Endothelial cell of umbilical vein (primary cell): ENCODE data around the gene GRPR. TPM values are rescaled to one million over a fixed set of nuclear protein-coding genes. Genes with fewer than 3 reads are reported as not detected.

Experiments
- BruUV-seq: library from RNA; stranded (reverse); fragments of 400-500 nt; replicated peaks from 2 replicates; lab custom pipeline; 2021; lab: Mats Ljungman, UMichigan
- CTCF ChIA-PET: fragments of 300-600, 350-600 bp; sonication (Branson Sonifier 250); formaldehyde crosslinking; loops from one replicate; lab custom pipeline; 2021; ENCODE audit warnings: antibody characterized with exemption, inconsistent platforms; lab: Charles Lee
- POLR2A ChIA-PET: fragments of 300-600, 350-600 bp; sonication (Branson Sonifier 250); formaldehyde crosslinking; loops from one replicate; lab custom pipeline; 2021; ENCODE audit warnings: antibody characterized with exemption, inconsistent platforms; lab: Charles Lee
- DNase-seq: peaks from one replicate; pipeline ENCODE4 v3.0.0-alpha.2; 2011; ENCODE audit warnings: low read depth, low spot score
- FAIRE-seq: peaks from 2 replicates; lab custom pipeline; 2011; peaks lifted over from hg19 to GRCh38; lab: Jason Lieb, UNC
- H2AFZ ChIP-seq: 2 replicates; pipeline ENCODE4 v1.6.0; 2012; ENCODE audit warnings: low read depth, low read length, control low read depth, inconsistent platforms
- H3K27ac ChIP-seq: 2 replicates; pipeline ENCODE4 v1.5.1; 2011; ENCODE audit warnings: low read depth, mild to moderate bottlenecking, control low read depth, low read length, moderate library complexity; ENCODE audit not compliant: insufficient read depth
- H3K27me3 ChIP-seq, 2 experiments: 2 replicates each; pipeline versions ENCODE4 v1.6.0 to v1.6.1; 2011; ENCODE audit warnings: low read length in 2 of 2, mixed read lengths in 1 of 2; ENCODE audit not compliant: control insufficient read depth in 2 of 2, insufficient read depth in 2 of 2
- H3K36me3 ChIP-seq, 2 experiments: 2 replicates in 1 of 2; 3 replicates in 1 of 2; pipeline ENCODE4 v1.5.1; 2011; ENCODE audit warnings: low read length in 2 of 2, mild to moderate bottlenecking in 1 of 2, moderate library complexity in 1 of 2; ENCODE audit not compliant: control insufficient read depth in 2 of 2, insufficient read depth in 2 of 2; ENCODE audit errors: extremely low read depth in 1 of 2
- H3K4me1 ChIP-seq: 3 replicates; pipeline ENCODE4 v1.5.1; 2011; ENCODE audit warnings: mild to moderate bottlenecking, low read length; ENCODE audit not compliant: control insufficient read depth, insufficient read depth; ENCODE audit errors: extremely low read depth
- H3K4me2 ChIP-seq: 2 replicates; pipeline ENCODE4 v1.6.1; 2011; ENCODE audit warnings: low read length, control low read depth, mixed read lengths; ENCODE audit not compliant: insufficient read depth
- H3K4me3 ChIP-seq, 3 experiments: fragments of 200-600 bp in 1 of 3; sonication (generic), shearing (Covaris generic) in 1 of 3; replicated peaks in 1 of 3; 2 replicates each; pipeline ENCODE4 v1.5.1; 2011 to 2016; ENCODE audit warnings: control low read depth in 3 of 3, low read length in 3 of 3, mild to moderate bottlenecking in 2 of 3, inconsistent platforms in 1 of 3, low read depth in 1 of 3, moderate library complexity in 1 of 3; ENCODE audit not compliant: insufficient read depth in 1 of 3
- H3K79me2 ChIP-seq: 2 replicates; pipeline ENCODE4 v1.6.0; 2012; ENCODE audit warnings: low read length, inconsistent platforms; ENCODE audit not compliant: control insufficient read depth, insufficient read depth
- H3K9ac ChIP-seq: replicated peaks from 2 replicates; pipeline ENCODE3; 2011; ENCODE audit warnings: low read length, control low read depth; ENCODE audit not compliant: insufficient read depth; ENCODE audit errors: extremely low read depth
- H3K9me1 ChIP-seq: replicated peaks from 3 replicates; pipeline ENCODE4 v1.6.0; 2011; ENCODE audit warnings: mild to moderate bottlenecking, low read length; ENCODE audit not compliant: control insufficient read depth, insufficient read depth; ENCODE audit errors: extremely low read depth
- H3K9me3 ChIP-seq: replicated peaks from 2 replicates; pipeline ENCODE4 v1.5.1; 2012; ENCODE audit warnings: low read length, inconsistent platforms; ENCODE audit not compliant: control insufficient read depth, insufficient read depth
- H4K20me1 ChIP-seq: replicated peaks from 2 replicates; pipeline ENCODE3; 2011; ENCODE audit warnings: mild to moderate bottlenecking, low read length; ENCODE audit not compliant: control insufficient read depth, insufficient read depth; ENCODE audit errors: extremely low read depth
- FOS ChIP-seq: IDR thresholded peaks from 2 replicates; pipeline ENCODE4 v1.6.1; 2011; ENCODE audit warnings: mild to moderate bottlenecking, low read length, moderate library complexity, borderline replicate concordance; ENCODE audit not compliant: insufficient read depth
- GATA2 ChIP-seq: IDR thresholded peaks from 2 replicates; pipeline ENCODE4 v1.7.0; 2011; ENCODE audit warnings: low read depth, mild to moderate bottlenecking, moderate library complexity, mixed read lengths, low read length; ENCODE audit not compliant: insufficient read length, insufficient read depth
- MYC ChIP-seq: IDR thresholded peaks from one replicate; pipeline ENCODE4 v1.6.1; 2011; ENCODE audit warnings: mild to moderate bottlenecking, low read depth, low read length
- POLR2A ChIP-seq: IDR thresholded peaks from 2 replicates; pipeline ENCODE4 v1.6.1; 2012; ENCODE audit warnings: low read depth, mild to moderate bottlenecking, control low read depth, low read length
- POLR2AphosphoS5 ChIP-seq: IDR thresholded peaks from 2 replicates; pipeline ENCODE4 v1.6.1; 2012; ENCODE audit warnings: low read depth, mild to moderate bottlenecking, control low read depth, low read length, moderate library complexity; ENCODE audit not compliant: insufficient read depth
- dilution Hi-C: fragments of 300-500 bp; cut with MboI; formaldehyde crosslinking; loops from one replicate; pipeline ENCODE4 v1.15.0; 2019; ENCODE audit warnings: low sequenced_read_pairs; ENCODE audit not compliant: extremely low pct_ligation_motif_present
- intact Hi-C: fragments of 100-400 bp; cut with micrococcal nuclease; formaldehyde crosslinking; loops from one replicate; pipeline ENCODE4 v1.10.0; 2022
- polyA plus RNA-seq, 4 experiments: library from polyadenylated mRNA; depleted of rRNA in 3 of 4; stranded (reverse) in 3 of 4; unstranded in 1 of 4; fragments of >200 nt; gene quantifications; 2 replicates each; pipeline versions ENCODE4 v1.2.1 to v1.2.3, GENCODE V29; 2011 to 2012; ENCODE audit warnings: missing spikeins in 1 of 4
- total RNA-seq: library from RNA; stranded (reverse); gene quantifications from 2 replicates; pipeline ENCODE4 v1.2.3, GENCODE V29; 2021
- TF ChIP-seq, protein P1 (sequence below): IDR thresholded peaks from 2 replicates; pipeline ENCODE4 v1.6.1; 2011; ENCODE audit not compliant: insufficient read depth, insufficient read length

The GRPR gene
- total and polyA plus RNA-seq, 2 donors (not counting 3 experiments of a cell fraction or from before 2014, with no cell fraction given) = 0.11 TPM; not detected in 1

DNA sequence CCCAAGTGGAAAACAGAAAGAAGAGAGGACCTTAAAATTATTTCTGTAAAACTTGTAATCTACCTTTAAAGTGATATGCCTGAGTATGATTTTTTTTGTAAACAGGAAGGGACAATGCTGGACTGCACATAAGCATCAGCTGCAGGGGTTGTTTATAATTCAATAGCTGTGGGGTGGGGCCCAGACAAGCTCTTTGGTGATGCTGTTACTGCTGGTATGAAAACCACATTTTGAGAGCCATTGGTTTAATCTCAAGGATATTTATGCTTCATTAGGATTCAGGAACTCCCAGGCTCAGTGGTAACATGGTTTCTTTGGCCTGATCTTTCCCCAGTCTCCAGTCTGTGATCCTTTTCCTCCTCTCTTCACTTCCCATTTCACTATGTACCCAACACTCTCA is 34.3 kb upstream of the GRPR start:
- dilution Hi-C loops = no loop called here

DNA sequence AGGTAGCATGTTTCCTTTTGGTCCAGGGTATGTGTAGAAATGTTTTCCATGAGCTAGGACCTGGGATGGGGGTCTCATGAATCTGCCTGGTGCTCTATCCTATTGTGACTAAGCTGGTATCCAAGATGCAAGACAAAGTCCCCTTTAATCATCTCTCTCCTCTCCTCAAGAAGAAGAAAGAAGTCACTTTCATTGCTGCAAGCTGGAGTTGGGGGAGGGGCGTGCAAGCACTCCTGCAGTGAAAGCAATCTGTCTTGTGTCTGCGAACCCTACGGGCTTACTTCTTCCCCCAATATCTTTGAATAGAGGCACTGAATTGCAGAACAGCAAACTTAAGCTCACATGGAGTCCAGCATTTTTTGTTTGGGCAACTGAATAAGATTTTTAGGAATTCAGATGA is 27.2 kb upstream of the GRPR start:
- intact Hi-C loops = no loop called here
- dilution Hi-C loops = no loop called here
- Histone ChIP-seq H3K4me1 (no peaks in the 10 kb centered on the region), H2AFZ (no peak overlapping the region), H3K9me3 (no peaks in the 10 kb centered on the region), H4K20me1 (no peaks in the 10 kb centered on the region), H3K9ac (no peak overlapping the region), H3K9me1 (no peaks in the 10 kb centered on the region), H3K27ac (no peak overlapping the region), H3K27me3 (no peaks in the 10 kb centered on the region), H3K4me2 (no peak overlapping the region), H3K36me3 (no peaks in the 10 kb centered on the region), H3K79me2 (no peaks in the 10 kb centered on the region), H3K4me3 (no peak overlapping the region)
- POLR2A ChIA-PET = no interaction called here
- BruUV-seq = no TSS peak
- DNase-seq = no peak
- FAIRE-seq = no peak
- CTCF ChIA-PET = no interaction called here
- no peak for TF ChIP-seq GATA2
- TF ChIP-seq FOS = no peak

More for the DNA sequence above, 34.3 kb upstream of the GRPR start:
- ChIA-PET POLR2A (no interaction called here), CTCF (no interaction called here)
- H3K36me3 ChIP-seq = no peaks in the 10 kb centered on the region
- H4K20me1 ChIP-seq = no peaks in the 10 kb centered on the region
- no peak overlapping the region for H3K27ac ChIP-seq
- no peaks in the 10 kb centered on the region for H3K4me1 ChIP-seq
- H3K9ac ChIP-seq = no peak overlapping the region
- FAIRE-seq = no peak
- H3K4me2 ChIP-seq = no peak overlapping the region
- DNase-seq = no peak
- no peaks in the 10 kb centered on the region for H3K9me1 ChIP-seq
- TF ChIP-seq POLR2AphosphoS5 (no peak), MYC (no peak), POLR2A (no peak)
- TF ChIP-seq, protein P1, sequence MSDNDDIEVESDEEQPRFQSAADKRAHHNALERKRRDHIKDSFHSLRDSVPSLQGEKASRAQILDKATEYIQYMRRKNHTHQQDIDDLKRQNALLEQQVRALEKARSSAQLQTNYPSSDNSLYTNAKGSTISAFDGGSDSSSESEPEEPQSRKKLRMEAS = no peak
- no TSS peak for BruUV-seq
- no peaks in the 10 kb centered on the region for H3K79me2 ChIP-seq
- H3K27me3 ChIP-seq = no peaks in the 10 kb centered on the region
- H3K4me3 ChIP-seq = no peak overlapping the region
- H2AFZ ChIP-seq = no peak overlapping the region
- intact Hi-C loops = no loop called here
- no peaks in the 10 kb centered on the region for H3K9me3 ChIP-seq
